GM21737 (cell line): ENCODE measurements around the gene RHEB.

Source experiments
- ATAC-seq: cut with Tn5 transposase; IDR thresholded peaks from one replicate; pipeline ENCODE4 v1.9.1; 2021; ENCODE audit warnings: mild to moderate bottlenecking, moderate library complexity; ENCODE audit not compliant: unreplicated experiment

Gene RHEB

DNA sequence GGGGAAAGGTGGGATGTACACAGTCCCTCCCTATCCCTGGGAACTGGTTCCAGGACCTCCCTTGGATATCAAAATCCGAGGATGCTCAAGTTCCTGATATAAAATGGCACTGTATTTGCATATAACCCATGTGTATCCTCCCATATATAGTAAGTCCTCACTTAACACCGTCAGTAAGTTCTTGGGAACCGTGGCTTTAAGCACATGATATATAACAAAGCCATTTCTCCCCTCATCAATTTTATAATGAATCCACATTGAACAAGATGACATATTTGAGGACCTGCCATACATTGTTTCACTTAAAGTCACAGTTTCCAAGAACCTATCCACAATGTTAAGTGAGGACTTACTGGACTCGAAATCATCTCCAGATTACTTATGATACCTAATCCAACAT, 85.1 kb downstream of the RHEB start:
- no peak for ATAC-seq

DNA sequence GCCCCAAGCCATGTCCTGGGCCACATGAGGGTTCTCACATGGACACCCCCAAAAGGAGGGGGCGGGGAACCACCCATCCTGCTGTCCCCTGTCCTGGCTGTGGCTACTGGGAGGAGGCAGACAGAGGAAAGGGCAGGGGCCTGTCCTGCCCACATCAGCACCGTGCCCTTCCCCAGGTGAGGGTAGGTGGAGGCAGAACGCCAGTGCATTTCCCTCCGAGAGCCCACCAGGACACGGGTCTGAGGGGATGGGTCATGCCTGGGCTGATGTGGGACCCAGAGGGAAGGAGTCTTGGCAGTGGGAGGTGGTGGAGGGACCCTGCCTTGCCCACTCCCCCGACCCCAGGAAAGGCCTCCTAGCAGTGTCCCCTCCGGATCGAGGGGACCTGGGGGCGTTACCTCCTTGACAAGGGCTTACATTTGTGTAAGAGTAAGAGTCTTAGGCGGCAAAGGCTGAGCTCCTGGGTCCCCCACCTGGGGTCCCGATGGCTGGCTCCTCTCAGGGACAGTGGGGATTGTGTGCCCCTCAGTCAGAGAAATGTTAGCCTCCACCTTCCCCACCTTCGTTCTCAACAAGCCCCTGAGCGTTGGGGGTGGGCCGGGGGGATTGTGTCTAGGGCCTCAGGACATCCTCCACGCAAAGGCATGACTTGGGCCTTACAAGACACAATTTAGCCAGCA, 85.8 kb downstream of the RHEB start:
- no peak for ATAC-seq

DNA sequence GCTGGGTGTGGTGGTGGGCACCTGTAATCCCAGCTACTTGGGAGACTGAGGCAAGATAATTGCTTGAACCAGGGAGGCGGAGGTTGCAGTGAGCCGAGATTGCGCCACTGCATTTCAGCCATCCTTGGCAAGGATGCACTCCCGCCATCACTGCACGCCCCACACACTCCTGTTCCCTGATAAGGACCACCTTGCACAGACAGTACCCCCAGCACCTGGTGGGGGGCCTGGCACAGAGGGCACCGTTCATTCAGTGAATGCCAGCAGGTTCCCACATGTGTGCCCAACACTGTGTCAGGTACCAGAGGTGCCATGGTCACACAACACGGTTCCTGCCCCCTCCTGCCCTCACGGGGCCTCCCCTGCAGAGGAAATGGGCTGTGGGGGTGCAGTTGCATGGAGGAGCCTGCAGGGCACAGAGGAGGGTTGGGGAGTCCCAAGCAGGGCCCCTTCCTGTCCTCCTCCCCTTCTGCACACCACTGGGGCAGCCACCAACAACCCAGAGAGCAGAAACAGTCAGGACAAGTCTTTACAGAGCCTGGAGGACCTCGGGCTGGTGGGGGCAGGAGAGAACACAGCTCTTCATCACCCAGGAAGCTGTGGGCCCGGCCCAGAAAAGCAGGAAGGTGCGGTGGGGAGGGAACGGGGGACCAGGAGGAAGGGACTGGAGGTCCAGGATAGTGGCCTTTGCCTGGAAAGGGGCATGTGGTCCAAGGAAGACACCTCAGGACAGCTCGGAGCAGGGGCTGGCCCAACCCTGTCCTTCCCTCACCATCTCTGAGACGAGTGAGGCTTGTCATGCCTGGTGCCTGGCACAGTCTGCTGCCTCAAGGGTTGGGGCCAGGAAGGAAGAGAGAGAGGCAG, 86.8 kb downstream of the RHEB start:
- ATAC-seq: no peak

DNA sequence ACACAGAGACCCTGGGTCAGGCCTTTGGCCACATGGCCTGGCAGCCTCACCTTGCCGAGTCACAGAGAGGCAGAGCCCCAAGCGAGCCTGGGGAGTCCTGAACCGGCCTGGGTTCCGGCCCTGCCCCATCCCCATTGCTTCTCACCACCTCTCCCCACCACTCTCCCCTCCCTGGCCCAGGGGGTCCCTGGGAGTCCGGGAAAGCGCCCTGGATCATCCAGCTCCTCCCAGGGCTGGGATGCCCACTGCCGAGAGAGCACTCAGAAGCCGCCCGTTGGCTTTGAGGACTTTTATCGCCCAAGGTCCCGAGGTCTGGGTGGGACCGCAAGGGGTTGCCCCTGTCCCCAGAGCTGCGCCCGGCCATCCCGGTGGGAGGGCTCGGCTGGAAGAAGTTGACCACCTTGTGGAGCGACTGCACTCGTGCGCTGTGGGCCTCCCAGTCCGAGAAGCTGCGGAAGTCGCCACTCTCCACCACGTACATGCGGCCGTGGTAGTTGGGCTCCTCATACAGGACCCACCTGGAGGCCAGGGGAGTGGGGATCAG, 87.9 kb downstream of the RHEB start:
- no peak for ATAC-seq

DNA sequence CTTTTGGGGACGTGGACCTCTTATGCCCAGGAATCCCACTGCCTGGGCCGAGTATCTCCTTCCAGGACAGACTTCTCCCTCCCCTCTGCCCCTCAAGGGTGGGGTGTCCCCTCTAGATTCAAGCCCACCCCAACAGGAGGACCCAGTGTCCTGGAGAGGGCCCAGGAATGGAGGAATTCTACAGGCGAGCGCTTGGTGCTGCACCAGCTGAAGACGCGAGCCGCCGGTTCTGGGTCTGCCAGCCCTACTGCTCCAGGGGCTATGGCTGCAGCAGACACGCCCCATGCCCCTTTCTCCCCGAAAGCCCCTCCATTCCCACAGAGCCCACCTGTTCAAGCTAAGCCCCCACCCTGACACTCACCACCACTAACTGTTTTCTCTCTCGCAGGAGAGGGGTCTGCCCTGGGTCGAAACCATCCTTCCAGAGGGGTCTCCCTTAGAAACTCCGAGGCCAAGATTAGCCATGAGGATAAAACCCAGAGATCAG, 88.4 kb downstream of the RHEB start:
- no peak for ATAC-seq

DNA sequence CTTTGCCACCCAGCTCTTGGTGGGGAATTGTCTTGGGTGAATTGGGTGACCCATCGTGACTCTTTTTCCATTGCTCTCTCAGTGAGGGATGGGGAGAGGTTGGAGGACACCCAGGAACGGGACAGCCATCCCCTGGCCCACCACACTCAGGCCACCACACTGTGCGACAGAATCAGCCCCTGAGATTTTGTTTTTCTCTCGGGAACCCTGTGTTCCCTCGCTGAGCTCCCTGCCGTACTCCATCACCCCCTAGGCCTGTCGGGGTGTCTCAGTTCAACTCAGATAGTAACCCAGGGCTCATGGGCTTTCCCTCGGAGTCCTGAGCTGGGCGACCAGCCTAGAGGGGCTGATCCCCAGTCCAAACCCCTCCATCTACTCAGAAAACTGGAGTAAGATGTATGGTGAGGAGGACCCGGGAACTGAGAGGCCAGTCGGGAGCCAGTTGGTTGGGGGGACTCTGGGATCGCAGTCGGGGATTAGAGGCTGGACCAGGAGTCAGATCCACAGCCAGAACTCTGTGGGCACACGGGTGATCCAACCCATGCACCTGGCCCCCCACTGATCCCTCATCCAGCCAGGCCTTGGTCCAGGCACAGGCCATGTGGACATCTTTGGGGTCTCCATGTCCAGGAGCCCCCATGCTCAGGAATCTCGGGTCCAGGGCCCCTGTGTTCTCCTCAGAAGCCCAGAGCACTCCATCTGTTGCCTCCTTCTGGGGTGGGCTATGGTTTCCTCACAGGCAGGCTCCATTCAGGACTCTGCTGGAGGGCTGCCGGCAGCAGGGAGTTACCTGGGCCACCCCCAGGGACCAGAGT, 89.1 kb downstream of the RHEB start:
- ATAC-seq: no peak

DNA sequence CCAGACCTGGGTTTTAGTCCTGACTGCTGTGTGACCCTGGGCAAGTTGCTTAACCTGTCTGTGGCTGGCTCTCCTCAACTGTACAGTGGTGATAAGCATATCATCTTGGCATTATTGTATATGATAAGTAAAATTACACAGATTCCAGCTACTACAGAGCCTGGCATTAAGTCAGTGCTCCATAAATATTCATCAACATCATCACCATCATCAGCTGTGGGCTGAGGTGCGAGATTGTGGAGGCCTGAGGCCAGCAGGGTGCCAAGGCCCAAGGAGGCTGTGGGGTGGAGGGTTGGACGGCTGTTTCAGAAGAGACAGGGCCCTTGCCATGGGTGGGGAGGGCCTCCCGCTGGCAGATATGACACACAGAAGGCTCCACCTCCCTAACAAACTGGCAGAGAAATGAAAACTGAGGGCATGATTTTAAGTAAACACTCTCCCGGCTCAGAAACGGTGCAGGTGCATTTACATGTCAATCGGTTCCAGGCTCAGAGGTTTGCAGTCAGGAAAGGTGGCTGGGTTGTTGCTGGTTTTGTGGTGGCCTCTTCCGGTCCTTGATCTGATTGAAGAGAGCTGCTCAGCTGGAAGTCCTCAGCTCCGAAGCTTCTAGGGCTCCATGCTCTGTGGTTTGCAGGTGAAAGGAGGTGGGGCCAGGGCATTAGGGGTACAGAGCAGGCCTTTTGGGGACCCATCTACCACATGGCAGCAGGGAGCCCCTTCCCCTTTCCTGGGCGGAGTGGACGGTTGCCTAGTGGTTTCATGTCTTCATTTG, 89.9 kb downstream of the RHEB start:
- ATAC-seq: peak; percentile 42

DNA sequence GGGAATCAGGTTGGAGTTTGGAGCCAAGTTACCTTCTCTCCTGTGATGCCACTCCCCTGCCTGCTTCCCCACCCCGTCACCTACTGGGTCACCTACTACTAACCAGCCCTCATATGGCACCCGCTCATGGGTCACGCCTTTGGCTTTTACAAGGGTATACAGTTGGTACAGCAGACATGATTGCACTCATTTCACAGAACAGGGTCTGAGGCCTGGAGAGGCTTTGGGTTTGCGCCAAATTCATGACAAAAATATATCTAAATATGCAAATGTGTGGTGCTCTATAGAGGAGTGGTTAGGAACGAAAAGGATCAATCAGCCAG, 90.5 kb downstream of the RHEB start:
- ATAC-seq: no peak

DNA sequence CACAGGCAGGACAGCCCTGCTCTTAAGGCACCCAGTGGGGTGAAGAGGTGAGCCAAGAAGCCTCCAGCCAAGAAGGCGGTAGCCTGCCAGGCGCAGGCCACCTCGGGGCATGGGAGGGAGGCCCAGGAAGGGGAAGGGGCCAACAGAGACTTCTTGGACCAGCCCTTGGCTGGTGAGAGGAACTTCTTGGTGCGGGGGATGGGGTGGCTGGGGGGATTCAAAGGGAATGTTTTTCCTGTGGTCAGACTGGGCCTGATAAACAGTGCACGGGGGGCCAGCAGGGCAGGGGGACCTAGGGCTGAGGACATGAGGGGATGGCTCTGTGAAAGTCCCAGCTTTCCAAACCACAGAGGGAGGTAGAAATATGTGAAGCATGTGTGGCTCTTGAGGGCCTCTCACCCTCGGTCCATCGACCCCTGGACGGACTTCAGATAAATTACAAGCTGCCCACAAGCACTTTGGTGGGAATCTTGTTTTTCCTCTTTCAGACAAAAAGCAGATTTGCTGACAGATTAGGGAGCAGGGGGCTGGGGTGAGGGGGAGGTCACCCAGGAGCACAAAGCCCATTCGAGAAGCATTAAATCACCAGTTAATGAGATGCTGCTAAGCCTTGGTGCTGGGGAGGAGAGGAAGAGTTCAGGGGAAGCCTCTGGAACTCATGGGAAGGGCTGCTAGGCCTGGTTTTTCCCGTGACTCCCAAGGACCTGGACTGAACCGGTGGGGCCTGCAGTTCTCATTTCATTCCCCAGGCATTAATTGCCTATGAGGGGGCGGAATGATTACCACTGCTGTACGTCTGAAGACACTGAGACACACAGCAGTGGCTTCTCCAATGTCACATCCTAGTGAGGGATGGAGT, 91.1 kb downstream of the RHEB start:
- ATAC-seq: no peak

DNA sequence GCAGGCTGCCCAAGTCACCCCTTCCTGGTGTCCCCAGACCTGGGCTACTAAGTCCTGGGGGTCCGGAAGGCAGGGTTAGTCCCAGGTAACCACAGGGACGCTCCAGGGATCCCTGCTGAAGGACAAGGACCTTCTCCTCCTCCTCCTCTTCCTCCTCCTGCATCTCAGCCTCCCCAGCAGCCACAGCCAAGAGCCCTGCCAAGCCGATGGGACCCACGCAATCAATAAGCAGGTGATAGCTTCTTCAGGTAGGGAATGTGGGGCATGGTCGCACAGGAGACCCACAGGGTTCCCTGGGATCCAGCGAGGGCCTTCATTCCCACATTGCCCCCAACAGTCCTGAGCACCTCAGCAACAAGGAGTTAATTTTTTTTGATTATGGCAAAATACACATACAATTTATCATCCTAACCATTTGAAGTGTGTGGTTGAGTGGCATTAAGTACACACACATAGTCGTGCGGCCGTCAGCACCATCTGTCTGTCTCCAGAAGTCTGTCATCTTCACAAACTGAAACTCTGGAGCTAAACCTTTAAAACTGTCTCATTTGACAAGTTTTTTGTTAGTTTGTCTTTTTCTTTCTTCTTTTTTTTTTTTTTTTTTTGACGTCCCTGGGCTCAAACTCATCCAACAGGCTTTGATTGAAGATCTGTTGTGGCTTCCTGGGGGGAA, 91.9 kb downstream of the RHEB start:
- no peak for ATAC-seq

DNA sequence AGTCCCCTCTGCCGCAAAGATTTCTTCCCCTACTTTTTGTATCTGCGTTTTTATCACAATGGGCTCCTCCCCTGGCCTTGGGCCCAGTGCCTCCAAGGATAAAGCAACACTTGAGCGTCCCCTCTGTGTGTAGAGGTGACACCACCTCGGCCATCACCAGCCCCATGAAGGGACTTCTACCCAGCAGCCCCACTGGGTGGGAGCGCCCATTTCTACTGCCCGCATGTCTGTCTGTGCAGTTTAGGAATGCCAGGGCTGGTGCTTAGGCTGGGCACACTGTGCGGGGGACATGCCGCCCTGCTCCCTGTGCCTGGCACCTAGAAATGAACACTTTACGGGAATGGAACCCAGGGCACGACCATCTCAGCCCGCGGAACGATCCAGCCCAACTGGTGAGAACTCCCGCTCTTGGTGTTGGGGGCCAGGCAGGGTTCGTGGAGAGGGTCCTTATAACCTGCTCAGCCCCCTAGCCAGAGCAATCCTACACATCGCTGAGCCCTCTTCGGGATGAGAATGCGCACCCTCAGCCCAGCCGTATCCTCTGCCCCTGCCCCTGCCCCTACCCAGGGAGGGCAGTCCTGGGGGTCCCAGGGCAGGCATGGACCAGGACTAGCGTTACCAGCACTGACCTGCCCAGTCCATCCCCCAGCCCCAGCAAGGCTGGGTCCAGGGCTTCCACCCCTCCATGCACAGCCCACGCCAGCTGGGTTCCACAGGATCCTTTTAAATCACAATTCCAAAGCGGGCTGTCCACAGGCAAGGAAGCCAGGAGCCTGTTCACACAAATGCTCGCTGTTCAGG, 92.6 kb downstream of the RHEB start:
- no peak for ATAC-seq

DNA sequence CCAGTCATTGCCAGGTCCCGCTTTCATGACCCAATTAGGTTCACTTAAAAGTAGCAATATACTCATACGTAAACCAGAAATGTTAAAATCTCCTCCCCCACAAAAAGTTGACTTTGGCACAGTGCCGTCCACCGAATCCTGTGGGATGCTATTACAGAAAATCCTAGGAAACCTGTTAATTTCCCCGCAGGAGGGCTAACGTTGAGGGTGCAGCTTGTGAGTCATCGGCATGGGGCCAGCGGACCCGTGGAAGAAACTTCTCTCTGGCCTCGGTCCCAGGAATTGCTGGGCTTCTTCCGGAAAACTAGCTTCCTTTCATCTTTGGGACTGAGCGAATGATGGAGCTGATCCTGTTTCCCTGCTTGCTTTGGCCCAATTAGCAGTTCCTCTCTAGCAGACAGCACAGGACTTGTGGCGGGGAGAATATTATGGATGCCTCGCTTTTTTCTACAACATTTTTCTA, 93.2 kb downstream of the RHEB start:
- no peak for ATAC-seq

DNA sequence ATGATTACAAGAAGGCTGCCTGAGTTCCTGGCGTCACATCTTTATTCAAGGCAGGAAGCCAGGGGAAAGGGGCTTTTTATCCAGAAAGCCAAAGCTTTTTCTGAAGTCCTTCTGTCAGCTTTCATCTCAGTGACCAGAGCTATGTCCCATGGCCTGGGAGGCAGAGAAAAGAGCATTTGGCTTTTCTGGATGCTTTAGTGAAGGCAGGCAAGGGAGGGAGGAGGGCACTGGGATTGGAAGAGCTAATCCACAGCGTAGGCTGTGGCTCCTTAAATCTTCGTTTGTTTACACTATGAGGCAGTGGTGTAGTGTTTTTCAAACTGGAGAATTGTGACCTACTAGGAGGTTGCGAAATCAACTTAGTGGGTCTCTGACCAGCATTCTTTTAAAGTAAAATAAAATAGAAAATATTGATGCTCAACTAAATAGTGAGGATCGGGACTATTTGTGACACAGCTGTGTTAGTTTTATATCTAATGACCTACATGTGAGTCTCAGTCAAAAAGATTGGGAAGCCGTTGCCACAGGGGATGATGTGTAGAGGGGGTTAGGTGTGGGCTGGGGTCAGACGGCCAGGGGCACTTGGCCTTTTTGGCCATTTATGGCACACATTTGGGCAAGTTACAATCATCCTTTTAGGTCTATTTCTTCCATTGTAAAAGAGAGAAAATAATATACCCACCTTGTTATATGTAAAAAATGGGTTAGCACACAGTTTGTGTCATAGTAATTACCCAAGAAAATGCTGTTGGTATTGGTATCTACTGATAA, 93.8 kb downstream of the RHEB start:
- ATAC-seq: no peak

DNA sequence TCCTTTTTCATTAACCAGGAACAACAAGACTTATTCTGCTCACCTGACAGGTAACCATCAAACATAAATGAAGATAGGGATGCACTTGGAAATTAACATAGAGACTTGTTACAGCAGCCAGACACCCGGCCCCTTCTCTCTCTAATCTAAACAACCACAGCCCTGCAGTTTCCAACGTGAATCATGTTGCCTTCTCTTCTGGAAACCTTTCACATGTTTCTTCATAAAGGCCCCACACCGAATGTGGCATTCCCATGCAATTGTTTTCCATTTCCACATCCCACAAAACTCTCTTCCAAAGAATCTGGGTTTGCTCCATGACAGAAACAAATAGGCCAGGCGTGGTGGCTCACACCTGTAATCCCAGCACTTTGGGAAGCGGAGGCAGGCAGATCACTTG, 94.9 kb downstream of the RHEB start:
- no peak for ATAC-seq

DNA sequence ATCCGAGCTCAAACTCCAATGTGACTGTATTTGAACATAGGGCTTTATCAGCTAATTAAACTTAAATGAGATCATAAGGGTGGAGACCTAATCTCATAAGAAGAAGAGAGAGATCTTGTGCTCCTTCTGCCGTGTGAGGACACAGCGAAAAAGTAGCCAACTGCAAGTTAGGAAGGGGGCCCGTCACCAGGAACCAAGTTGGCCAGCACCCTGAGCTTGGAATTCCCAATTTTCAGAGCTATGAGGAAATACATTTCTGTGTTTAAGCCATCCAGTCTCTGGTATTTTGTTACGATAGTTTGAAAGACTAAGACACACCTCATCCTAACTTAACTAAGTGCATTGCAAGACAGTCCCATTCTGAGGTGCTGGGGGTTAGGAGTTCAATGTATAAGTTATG, 95.8 kb downstream of the RHEB start:
- ATAC-seq: no peak

DNA sequence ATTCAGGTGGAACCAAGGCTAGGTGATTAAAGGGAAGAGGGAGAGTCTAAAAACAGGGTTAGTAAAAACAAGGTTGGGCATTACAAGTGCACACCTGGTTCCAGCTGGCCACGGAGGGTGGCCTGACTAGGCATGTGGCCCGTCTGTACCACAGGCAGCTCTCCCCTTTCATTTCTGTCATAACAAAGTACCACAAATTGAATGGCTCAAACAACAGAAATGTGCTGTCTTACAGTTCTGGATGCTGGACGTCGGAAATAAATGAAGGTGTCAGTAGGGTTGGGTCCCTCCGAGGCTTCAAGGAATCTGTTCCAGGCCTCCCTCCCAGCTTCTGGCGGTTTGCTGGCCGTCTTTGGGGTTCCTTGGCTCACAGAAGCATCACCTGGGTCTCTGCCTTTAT, 96.5 kb downstream of the RHEB start:
- no peak for ATAC-seq

DNA sequence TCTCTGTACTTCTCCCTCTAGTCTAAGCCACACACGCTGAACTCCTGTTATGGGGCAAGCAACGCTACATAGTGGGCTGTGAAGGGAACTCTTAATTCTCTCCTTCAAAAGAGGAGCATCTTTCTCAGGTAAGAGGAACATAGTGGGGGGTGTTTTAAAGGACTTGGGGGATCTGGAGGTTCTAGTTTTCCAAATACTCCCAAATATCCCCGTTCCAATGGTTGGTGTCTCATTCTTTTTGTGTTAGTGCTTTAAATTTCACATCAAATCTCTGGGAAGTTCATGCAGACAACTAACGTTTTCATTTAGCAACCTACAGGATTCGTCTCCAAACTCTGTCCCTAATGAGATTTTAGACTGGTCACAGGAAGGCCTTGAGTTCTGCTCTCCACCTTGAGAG, 97.5 kb downstream of the RHEB start:
- no peak for ATAC-seq
